ENCODE data around the gene PISD.

PISD gene

DNA sequence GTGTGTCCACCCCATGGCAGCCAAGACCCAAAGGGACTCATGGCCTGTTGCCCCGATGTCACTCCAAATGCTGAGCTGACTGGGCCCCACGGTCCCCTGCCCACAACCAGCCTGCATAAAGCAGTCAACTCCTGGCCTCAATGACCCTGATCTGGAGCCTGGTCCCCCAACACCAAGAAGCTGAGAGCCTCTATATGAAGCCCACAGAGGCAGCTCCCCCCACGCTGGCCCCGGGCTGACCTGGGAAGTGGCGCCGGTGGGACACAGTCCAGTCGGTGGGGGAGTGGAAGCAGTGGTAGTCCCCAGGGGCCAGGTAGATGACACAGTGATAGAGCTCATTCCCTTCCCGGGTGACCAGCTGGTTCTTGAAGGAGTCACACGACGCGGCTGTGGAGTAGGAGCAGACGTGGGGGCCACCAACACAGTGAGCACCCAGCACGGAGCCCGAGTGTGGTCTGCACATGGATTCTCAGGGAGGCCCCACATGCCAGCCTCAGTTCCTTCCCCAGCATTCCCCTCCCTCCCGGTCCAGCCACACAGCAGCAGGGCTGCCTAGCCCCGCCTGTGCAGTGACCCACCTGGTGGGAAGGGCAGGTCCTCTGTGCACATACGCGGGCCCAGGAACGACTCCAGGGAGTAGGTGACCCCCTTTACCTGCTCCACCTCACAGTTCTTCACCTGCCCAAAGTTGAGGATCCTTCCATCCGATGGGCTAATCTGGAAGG is 41.1 kb downstream of the PISD start:
- DNase-seq (ENCODE audit: low spot score), result no peak
- TF ChIP-seq, protein P1, sequence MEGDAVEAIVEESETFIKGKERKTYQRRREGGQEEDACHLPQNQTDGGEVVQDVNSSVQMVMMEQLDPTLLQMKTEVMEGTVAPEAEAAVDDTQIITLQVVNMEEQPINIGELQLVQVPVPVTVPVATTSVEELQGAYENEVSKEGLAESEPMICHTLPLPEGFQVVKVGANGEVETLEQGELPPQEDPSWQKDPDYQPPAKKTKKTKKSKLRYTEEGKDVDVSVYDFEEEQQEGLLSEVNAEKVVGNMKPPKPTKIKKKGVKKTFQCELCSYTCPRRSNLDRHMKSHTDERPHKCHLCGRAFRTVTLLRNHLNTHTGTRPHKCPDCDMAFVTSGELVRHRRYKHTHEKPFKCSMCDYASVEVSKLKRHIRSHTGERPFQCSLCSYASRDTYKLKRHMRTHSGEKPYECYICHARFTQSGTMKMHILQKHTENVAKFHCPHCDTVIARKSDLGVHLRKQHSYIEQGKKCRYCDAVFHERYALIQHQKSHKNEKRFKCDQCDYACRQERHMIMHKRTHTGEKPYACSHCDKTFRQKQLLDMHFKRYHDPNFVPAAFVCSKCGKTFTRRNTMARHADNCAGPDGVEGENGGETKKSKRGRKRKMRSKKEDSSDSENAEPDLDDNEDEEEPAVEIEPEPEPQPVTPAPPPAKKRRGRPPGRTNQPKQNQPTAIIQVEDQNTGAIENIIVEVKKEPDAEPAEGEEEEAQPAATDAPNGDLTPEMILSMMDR (conservative IDR thresholded peaks at IDR 0.05; ENCODE audit: low read depth), result no peak
- ChIA-PET CTCF (interaction anchor here (1.2 kb wide), 1 partner anchor 13 kb away, joined by 3 read pairs; no protein-coding TSS in a partner anchor), POLR2A (ENCODE audit: low non-redundant PET) (no interaction called here)
- peak overlapping the region; percentile 59 for H3K27ac ChIP-seq

GRCh38 chr22:31619611-31620300 is 42.3 kb downstream of the PISD start:
- ChIA-PET CTCF (interaction anchor here (1.2 kb wide), 1 partner anchor 14 kb away, joined by 3 read pairs; no protein-coding TSS in a partner anchor), POLR2A (ENCODE audit: low non-redundant PET) (interaction anchor here (0.6 kb wide), 1 partner anchor 155 kb away, joined by 3 read pairs; no protein-coding TSS in a partner anchor)
- H3K27ac ChIP-seq, result peak overlapping the region; percentile 59
- DNase-seq (ENCODE audit: low spot score), result no peak
- TF ChIP-seq, protein P1 (conservative IDR thresholded peaks at IDR 0.05; ENCODE audit: low read depth), result no peak

DNA sequence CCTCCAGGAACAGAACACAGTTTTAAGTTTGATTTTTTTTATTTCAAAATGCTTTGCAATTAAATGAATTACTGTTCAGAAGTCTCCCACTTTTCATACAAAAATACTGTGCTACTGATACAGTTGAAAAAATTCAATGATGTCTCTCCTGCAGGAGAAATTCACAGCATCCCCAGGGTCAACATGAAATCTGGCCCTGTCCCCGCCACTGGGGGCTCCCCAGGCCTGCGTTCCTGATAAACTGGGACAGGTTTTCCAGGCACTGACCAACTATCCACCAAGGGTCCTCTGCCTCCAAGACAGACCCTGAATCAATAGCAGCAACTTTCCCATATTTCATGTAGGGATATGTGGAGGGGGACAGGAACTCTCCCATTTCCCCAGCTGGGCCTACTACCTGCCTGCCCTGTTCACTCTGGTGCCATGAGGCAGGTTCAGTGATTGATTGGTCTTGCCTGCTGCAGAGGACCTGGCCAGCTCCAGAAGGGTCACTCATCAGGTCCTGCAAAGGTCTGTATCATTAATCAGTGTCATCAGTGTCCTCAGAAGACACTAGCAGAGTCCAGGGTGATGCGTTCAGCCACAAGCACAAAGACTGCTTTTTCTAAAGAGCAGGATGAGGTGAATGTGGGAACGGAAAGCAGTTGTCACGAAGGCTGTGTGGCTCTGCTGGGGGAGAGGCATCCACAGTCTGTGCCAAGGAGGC is 43.4 kb downstream of the PISD start:
- no peak for DNase-seq (ENCODE audit: low spot score)
- CTCF ChIA-PET, result no interaction called here
- TF ChIP-seq, protein P1 (conservative IDR thresholded peaks at IDR 0.05; ENCODE audit: low read depth), result no peak
- POLR2A ChIA-PET (ENCODE audit: low non-redundant PET), result no interaction called here
- H3K27ac ChIP-seq, result peak overlapping the region; percentile 59

GRCh38 chr22:31618057-31618456 is 44.0 kb downstream of the PISD start:
- ChIA-PET POLR2A (ENCODE audit: low non-redundant PET) (no interaction called here), CTCF (no interaction called here)
- TF ChIP-seq, protein P1 (conservative IDR thresholded peaks at IDR 0.05; ENCODE audit: low read depth), result no peak
- DNase-seq (ENCODE audit: low spot score), result no peak
- peak overlapping the region; percentile 59 for H3K27ac ChIP-seq

DNA sequence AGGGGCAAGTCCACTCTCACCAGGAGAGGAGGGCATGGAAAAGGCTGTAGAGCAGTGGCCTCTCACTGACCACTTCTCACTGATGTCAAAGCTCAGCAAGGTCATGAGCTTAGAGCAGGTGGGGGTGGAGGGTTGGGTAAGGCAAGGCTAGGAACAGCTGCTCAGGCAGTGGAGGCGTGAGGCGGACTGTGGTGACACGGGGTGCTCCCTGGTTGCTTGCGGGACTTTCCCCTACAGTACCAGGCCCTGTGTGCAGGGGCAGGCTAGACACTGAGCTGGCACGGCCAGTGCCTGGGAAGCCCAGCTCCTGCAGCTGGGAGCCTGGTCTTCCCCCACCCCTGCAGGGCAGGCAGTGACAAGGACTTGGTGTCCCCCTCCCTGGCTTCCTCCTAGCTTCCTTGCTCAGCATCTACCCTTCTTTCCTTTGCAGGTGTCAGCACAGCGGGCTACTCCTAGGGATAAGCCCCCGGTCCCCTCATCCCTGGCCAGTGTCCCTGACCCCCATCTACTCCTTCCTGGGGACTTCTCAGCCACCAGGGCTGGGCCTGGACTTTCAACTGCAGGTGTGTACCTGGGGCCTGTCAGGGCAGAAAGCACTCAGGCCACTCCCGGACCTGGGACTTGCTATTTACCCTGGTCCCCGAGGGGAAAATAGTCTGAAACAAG is 45.6 kb downstream of the PISD start:
- CTCF ChIA-PET, result no interaction called here
- no peak for DNase-seq (ENCODE audit: low spot score)
- H3K27ac ChIP-seq, result peak overlapping the region; percentile 42

More for the DNA sequence above, 45.6 kb downstream of the PISD start:
- TF ChIP-seq, protein P1 (conservative IDR thresholded peaks at IDR 0.05; ENCODE audit: low read depth), result no peak
- POLR2A ChIA-PET (ENCODE audit: low non-redundant PET), result no interaction called here
